ENCODE measurements around the gene PATJ. TPM values are rescaled to one million over a fixed set of nuclear protein-coding genes. Genes with fewer than 3 reads are reported as not detected.
"Not testable (repeated sequence)": the region's sequence is repeated elsewhere in the genome, so short reads cannot be mapped to it uniquely, and the experiment has no call there.

PATJ gene
- total and polyA plus RNA-seq, 2 experiments from 2014 or later = 10.8 to 18.7 TPM

GRCh38 chr1:61942856-61943255 is 200.6 kb downstream of the PATJ start:
- Histone ChIP-seq H3K27ac (no peak overlapping the region), H3K27me3 (no peaks in the 10 kb centered on the region), H3K9me3 (ENCODE audit: low read depth) (no peaks in the 10 kb centered on the region), H3K4me1 (ENCODE audit: low read depth) (no peaks in the 10 kb centered on the region), H3K4me3 (no peak overlapping the region), H3K36me3 (no peaks in the 10 kb centered on the region)
- TF ChIP-seq, protein P1, sequence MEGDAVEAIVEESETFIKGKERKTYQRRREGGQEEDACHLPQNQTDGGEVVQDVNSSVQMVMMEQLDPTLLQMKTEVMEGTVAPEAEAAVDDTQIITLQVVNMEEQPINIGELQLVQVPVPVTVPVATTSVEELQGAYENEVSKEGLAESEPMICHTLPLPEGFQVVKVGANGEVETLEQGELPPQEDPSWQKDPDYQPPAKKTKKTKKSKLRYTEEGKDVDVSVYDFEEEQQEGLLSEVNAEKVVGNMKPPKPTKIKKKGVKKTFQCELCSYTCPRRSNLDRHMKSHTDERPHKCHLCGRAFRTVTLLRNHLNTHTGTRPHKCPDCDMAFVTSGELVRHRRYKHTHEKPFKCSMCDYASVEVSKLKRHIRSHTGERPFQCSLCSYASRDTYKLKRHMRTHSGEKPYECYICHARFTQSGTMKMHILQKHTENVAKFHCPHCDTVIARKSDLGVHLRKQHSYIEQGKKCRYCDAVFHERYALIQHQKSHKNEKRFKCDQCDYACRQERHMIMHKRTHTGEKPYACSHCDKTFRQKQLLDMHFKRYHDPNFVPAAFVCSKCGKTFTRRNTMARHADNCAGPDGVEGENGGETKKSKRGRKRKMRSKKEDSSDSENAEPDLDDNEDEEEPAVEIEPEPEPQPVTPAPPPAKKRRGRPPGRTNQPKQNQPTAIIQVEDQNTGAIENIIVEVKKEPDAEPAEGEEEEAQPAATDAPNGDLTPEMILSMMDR (IDR thresholded peaks at IDR 0.05; ENCODE audit: low read depth, low read length) = no peak
- no peak for DNase-seq (ENCODE audit: low read depth in 1 of 2, low spot score in 1 of 2)

DNA sequence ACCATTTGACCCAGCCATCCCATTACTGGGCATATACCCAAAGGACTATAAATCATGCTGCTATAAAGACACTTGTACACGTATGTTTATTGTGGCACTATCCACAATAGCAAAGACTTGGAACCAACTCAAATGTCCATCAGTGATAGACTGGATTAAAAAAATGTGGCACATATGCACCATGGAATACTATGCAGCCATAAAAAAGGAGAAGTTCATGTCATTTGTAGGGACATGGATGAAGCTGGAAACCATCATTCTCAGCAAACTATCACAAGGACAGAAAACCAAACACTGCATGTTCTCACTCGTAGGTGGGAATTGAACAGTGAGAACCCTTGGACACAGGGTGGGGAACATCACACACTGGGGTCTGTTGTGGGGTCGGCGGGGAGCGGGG is 206.4 kb downstream of the PATJ start:
- not testable (repeated sequence) for H3K36me3 ChIP-seq; H3K4me3 ChIP-seq; DNase-seq (ENCODE audit: low read depth in 1 of 2, low spot score in 1 of 2); H3K27me3 ChIP-seq; H3K27ac ChIP-seq; H3K9me3 ChIP-seq (ENCODE audit: low read depth); H3K4me1 ChIP-seq (ENCODE audit: low read depth)

DNA sequence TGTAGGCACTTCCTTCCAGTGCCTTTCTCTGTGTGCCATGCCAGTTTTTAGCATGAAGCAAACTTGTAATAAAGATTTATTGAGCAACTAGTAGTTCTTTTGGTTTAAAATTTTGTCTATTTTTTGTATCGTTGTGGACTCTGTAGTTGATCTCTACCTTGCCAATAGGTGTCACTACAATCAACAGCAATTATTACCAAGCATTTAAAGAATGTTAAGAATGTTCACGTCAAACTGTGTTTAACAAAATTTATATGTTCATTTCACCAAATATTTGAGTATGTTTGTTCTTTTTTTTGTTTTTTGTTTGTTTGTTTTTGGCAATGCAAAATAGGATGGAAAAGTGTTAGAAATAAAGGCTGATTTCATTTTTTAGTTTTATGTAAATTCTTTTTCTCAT is 208.1 kb downstream of the PATJ start:
- H3K36me3 ChIP-seq = no peaks in the 10 kb centered on the region
- no peak overlapping the region for H3K27ac ChIP-seq
- no peaks in the 10 kb centered on the region for H3K27me3 ChIP-seq
- TF ChIP-seq, protein P1 (IDR thresholded peaks at IDR 0.05; ENCODE audit: low read depth, low read length) = peak; percentile 25
- H3K4me1 ChIP-seq (ENCODE audit: low read depth) = peaks cover 3% of the 10 kb centered on the region
- H3K9me3 ChIP-seq (ENCODE audit: low read depth) = no peaks in the 10 kb centered on the region
- H3K4me3 ChIP-seq = no peak overlapping the region
- peak in 1 of 2 donors; percentile 25 for DNase-seq (ENCODE audit: low read depth in 1 of 2, low spot score in 1 of 2)

GRCh38 chr1:61951731-61952580 is 209.7 kb downstream of the PATJ start:
- Histone ChIP-seq H3K36me3 (no peaks in the 10 kb centered on the region), H3K9me3 (ENCODE audit: low read depth) (no peaks in the 10 kb centered on the region), H3K4me3 (no peak overlapping the region), H3K4me1 (ENCODE audit: low read depth) (peaks cover 3% of the 10 kb centered on the region), H3K27ac (peak overlapping the region; percentile 22), H3K27me3 (no peaks in the 10 kb centered on the region)
- DNase-seq (ENCODE audit: low read depth in 1 of 2, low spot score in 1 of 2) = peak; percentile 13 to 26
- TF ChIP-seq, protein P1 (IDR thresholded peaks at IDR 0.05; ENCODE audit: low read depth, low read length) = no peak

- H3K27ac ChIP-seq = peak overlapping the region; percentile 8
- no peaks in the 10 kb centered on the region for H3K36me3 ChIP-seq
- H3K9me3 ChIP-seq (ENCODE audit: low read depth) = no peaks in the 10 kb centered on the region
- TF ChIP-seq, protein P1 (IDR thresholded peaks at IDR 0.05; ENCODE audit: low read depth, low read length) = no peak
- H3K27me3 ChIP-seq = no peaks in the 10 kb centered on the region
- DNase-seq (ENCODE audit: low read depth in 1 of 2, low spot score in 1 of 2) = no peak
- H3K4me1 ChIP-seq (ENCODE audit: low read depth) = peaks cover 3% of the 10 kb centered on the region
- no peak overlapping the region for H3K4me3 ChIP-seq
Measured at GRCh38 chr1:61952675-61953074, 210.4 kb downstream of the PATJ start.

- Histone ChIP-seq H3K27me3 (no peaks in the 10 kb centered on the region), H3K4me3 (no peak overlapping the region), H3K4me1 (ENCODE audit: low read depth) (peaks cover 3% of the 10 kb centered on the region), H3K27ac (no peak overlapping the region), H3K36me3 (no peaks in the 10 kb centered on the region), H3K9me3 (ENCODE audit: low read depth) (no peaks in the 10 kb centered on the region)
- no peak for DNase-seq (ENCODE audit: low read depth in 1 of 2, low spot score in 1 of 2)
- TF ChIP-seq, protein P1 (IDR thresholded peaks at IDR 0.05; ENCODE audit: low read depth, low read length) = no peak
Measured at GRCh38 chr1:61953076-61953789, 211.0 kb downstream of the PATJ start.
